Uterus (tissue), 4 donors: ENCODE data around the gene CUTC. TPM values are rescaled to one million over a fixed set of nuclear protein-coding genes. Genes with fewer than 3 reads are reported as not detected.

Experiments
- DNase-seq, 2 donors: peaks; one replicate each; pipeline ENCODE4 v3.0.0-alpha.2; 2019 to 2020
- H3K27ac ChIP-seq, 2 donors: fragments of 200-600 bp; sonication (generic); 1 replicate in 1 of 2; 2 replicates in 1 of 2; pipeline ENCODE4 v1.5.1; 2016 to 2018
- H3K27me3 ChIP-seq, 2 donors: fragments of 200-600 bp; sonication (generic); one replicate each; pipeline ENCODE4 v1.5.1; 2018 to 2019; ENCODE audit warnings: control low read depth in 1 of 2
- H3K36me3 ChIP-seq, 2 donors: fragments of 200-600 bp; sonication (generic); one replicate each; pipeline ENCODE4 v1.5.1; 2019; ENCODE audit warnings: control low read depth in 1 of 2
- H3K4me1 ChIP-seq, 2 donors: fragments of 200-600 bp; sonication (generic); one replicate each; pipeline ENCODE4 v1.5.1; 2018 to 2019; ENCODE audit warnings: control low read depth in 1 of 2
- H3K4me3 ChIP-seq, 2 donors: fragments of 200-600 bp; sonication (generic); 1 replicate in 1 of 2; 2 replicates in 1 of 2; pipeline ENCODE4 v1.5.1; 2018 to 2019; ENCODE audit warnings: mild to moderate bottlenecking in 1 of 2
- H3K9me3 ChIP-seq, 2 donors: fragments of 200-600 bp; sonication (generic); one replicate each; pipeline ENCODE4 v1.5.1; 2019; ENCODE audit warnings: control low read depth in 1 of 2
- POLR2A ChIP-seq, 2 donors: fragments of 450-650 bp; IDR thresholded peaks; one replicate each; pipeline ENCODE4 v1.6.1; 2016; ENCODE audit warnings: antibody characterized with exemption in 2 of 2, mild to moderate bottlenecking in 1 of 2, moderate library complexity in 1 of 2
- intact Hi-C: fragments of 100-400 bp; cut with DNase I; formaldehyde crosslinking; loops from one replicate; pipeline ENCODE4 v1.15.1; 2023; ENCODE audit warnings: low total_unique reads
- total RNA-seq, 4 donors: library from RNA; depleted of rRNA in 3 of 4; stranded (reverse); fragments of >200 nt in 3 of 4; gene quantifications; one replicate each; pipeline versions ENCODE4 v1.1.0 to v1.2.4, GENCODE V29; 2014 to 2023
- TF ChIP-seq, protein P1 (sequence below), 4 experiments: fragments of 200-600 bp in 2 of 4; fragments of 450-650 bp in 2 of 4; sonication (generic) in 2 of 4; IDR thresholded peaks; one replicate each; pipeline ENCODE4 v1.5.1; 2016 to 2019; ENCODE audit warnings: antibody characterized with exemption in 4 of 4, mild to moderate bottlenecking in 2 of 4, moderate library complexity in 1 of 4
- donor health status: DM: yes; HTN: yes; CAD: no.

Gene CUTC
- total RNA-seq, 4 donors from 2014 or later: 4.4 to 26.6 (median 14.4) TPM

DNA sequence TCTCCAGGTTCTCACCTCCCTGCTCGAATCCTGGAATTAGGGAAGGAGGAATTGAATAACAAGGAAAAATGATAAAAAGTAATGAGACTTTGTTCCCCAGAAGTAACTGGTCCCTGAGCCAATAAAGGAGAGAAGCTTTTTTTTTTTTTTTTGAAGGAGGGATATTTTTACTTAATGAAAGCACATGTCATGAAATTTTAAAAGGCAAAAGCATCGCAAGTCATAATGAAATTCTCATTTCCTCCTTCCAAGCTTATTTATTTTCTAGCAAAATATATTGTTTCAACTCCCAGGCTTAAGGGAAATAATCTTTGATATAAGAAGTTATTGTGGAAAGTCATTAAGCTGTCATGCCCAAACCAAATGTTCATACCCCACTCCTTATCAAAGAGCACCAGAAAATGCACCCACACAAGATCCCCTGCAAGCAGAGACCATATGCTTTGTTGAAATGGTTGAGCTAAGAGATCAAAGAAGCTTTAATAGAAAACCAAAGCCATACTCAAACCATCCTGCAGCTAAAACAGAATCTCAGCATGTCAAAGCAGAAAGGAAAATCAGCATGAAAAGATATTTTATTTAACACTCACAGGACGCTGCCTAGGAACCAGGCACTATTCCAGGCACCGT, 33.8 kb downstream of the CUTC start:
- H3K27ac ChIP-seq: no peak overlapping the region
- H3K27me3 ChIP-seq: no peaks in the 10 kb centered on the region
- no peaks in the 10 kb centered on the region for H3K36me3 ChIP-seq
- intact Hi-C loops: no loop called here
- no peak for TF ChIP-seq POLR2A (IDR thresholded peaks at IDR 0.05)
- TF ChIP-seq, protein P1, sequence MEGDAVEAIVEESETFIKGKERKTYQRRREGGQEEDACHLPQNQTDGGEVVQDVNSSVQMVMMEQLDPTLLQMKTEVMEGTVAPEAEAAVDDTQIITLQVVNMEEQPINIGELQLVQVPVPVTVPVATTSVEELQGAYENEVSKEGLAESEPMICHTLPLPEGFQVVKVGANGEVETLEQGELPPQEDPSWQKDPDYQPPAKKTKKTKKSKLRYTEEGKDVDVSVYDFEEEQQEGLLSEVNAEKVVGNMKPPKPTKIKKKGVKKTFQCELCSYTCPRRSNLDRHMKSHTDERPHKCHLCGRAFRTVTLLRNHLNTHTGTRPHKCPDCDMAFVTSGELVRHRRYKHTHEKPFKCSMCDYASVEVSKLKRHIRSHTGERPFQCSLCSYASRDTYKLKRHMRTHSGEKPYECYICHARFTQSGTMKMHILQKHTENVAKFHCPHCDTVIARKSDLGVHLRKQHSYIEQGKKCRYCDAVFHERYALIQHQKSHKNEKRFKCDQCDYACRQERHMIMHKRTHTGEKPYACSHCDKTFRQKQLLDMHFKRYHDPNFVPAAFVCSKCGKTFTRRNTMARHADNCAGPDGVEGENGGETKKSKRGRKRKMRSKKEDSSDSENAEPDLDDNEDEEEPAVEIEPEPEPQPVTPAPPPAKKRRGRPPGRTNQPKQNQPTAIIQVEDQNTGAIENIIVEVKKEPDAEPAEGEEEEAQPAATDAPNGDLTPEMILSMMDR (IDR thresholded peaks at IDR 0.05): no peak
- H3K4me3 ChIP-seq: no peak overlapping the region
- H3K9me3 ChIP-seq: no peaks in the 10 kb centered on the region
- no peaks in the 10 kb centered on the region for H3K4me1 ChIP-seq
- DNase-seq: no peak

DNA sequence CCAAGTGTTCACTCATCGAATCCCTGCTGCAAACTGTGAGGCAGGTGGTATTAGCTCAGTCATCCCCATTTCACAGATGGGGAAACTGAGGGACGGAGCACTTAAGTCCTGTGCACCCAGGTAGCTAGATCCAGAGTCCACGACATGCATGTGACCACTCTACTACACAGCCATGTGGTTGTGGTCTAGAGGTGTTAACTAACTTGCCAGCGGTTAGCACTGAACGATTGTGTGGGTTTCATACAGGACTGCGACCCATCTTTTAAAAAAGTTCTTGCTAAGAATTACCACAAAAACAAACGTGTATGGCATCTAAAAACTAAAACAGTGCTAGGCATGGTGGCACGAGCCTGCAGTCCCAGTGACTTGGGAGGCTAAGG, 34.3 kb downstream of the CUTC start:
- no peak overlapping the region for H3K27ac ChIP-seq
- no peaks in the 10 kb centered on the region for H3K4me1 ChIP-seq
- TF ChIP-seq, protein P1 (IDR thresholded peaks at IDR 0.05): no peak
- TF ChIP-seq POLR2A (IDR thresholded peaks at IDR 0.05): no peak
- H3K36me3 ChIP-seq: no peaks in the 10 kb centered on the region
- intact Hi-C loops: no loop called here
- H3K9me3 ChIP-seq: no peaks in the 10 kb centered on the region
- no peaks in the 10 kb centered on the region for H3K27me3 ChIP-seq
- no peak overlapping the region for H3K4me3 ChIP-seq
- no peak for DNase-seq

DNA sequence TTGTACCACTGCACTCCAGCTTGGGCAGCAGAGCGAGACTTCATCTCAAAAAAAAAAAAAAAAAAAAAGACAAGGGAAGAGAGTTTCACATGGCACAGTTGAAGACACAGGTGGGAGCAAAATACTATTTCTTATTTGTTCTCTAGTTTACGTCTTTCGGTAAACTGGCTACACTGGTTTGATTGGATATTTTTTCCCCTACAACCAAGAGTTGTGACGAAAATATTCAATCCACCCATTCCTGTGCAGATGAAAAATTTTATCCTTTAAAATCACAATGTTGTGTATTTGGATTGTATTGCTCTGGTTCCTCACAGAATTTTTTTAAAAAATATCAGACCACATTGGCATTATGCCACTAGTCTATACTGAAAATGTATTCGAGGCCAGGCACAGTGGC, 35.9 kb downstream of the CUTC start:
- no peak overlapping the region for H3K27ac ChIP-seq

DNA sequence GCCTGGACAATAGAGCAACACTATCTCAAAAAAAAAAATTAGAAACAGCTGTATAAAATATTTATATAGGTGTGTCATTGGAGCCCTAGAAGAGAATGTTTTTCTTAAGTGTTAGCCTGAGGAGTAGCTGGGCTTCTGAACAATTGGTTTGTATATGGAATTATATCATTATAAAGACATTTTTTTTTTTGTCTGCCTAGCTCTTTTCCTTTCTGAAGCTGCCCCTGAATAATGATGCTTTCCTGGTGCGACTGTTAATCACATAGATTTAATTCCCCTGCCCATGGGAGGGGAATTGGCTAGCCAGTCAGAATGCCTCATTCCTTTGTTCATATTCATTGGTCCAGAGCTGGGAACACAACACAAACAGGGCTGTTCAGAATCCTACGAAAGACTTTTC, 36.5 kb downstream of the CUTC start:
- no peaks in the 10 kb centered on the region for H3K4me1 ChIP-seq
- H3K27me3 ChIP-seq: no peaks in the 10 kb centered on the region
- intact Hi-C loops: no loop called here
- TF ChIP-seq POLR2A (IDR thresholded peaks at IDR 0.05): no peak
- TF ChIP-seq, protein P1 (IDR thresholded peaks at IDR 0.05): no peak
- DNase-seq: no peak
- H3K4me3 ChIP-seq: no peak overlapping the region
- no peaks in the 10 kb centered on the region for H3K36me3 ChIP-seq
- no peaks in the 10 kb centered on the region for H3K9me3 ChIP-seq
- no peak overlapping the region for H3K27ac ChIP-seq

More for the DNA sequence above, 35.9 kb downstream of the CUTC start:
- Histone ChIP-seq H3K4me3 (no peak overlapping the region), H3K4me1 (no peaks in the 10 kb centered on the region), H3K36me3 (no peaks in the 10 kb centered on the region), H3K9me3 (no peaks in the 10 kb centered on the region), H3K27me3 (no peaks in the 10 kb centered on the region)
- intact Hi-C loops: no loop called here
- TF ChIP-seq, protein P1 (IDR thresholded peaks at IDR 0.05): no peak
- no peak for DNase-seq

DNA sequence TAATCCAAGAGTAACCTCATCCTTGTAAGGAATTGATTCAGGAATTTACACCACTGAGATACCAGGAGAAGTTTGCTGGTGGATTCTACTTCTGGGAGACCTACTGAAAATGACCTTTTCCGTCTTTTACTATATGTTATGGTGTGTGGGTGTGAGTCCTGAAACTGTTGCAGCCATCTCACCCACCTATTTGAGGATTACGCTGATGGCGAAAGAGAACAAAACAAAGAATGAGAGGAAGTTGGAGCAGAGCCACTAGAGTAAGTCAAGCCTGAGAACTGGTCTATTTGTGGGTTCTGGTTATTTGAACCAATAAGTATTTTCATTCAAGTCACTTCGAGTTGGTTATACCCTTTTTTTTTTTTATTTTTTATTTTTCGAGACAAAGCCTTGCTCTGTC, 37.7 kb downstream of the CUTC start:
- TF ChIP-seq, protein P1 (IDR thresholded peaks at IDR 0.05): no peak
- TF ChIP-seq POLR2A (IDR thresholded peaks at IDR 0.05): no peak
- no peaks in the 10 kb centered on the region for H3K36me3 ChIP-seq
- intact Hi-C loops: no loop called here
- no peak for DNase-seq
- H3K4me1 ChIP-seq: no peaks in the 10 kb centered on the region
- no peaks in the 10 kb centered on the region for H3K9me3 ChIP-seq
- no peak overlapping the region for H3K27ac ChIP-seq
- H3K27me3 ChIP-seq: no peaks in the 10 kb centered on the region
- H3K4me3 ChIP-seq: no peak overlapping the region
